GM12878 (cell line): Measurements from ENCODE around the gene INPP5D. TPM values are rescaled to one million over a fixed set of nuclear protein-coding genes. Genes with fewer than 3 reads are reported as not detected.

Experiments
- BCL11A ChIP-seq: IDR thresholded peaks from 2 replicates; pipeline ENCODE4 v1.6.1; 2011; ENCODE audit warnings: low read depth, low read length
- BHLHE40 ChIP-seq, 2 experiments: fragments of 450-650 bp in 1 of 2; IDR thresholded peaks; 2 replicates each; pipeline ENCODE4 v1.6.1; 2011 to 2017; ENCODE audit warnings: low read depth in 2 of 2, borderline replicate concordance in 1 of 2, improper control_type of control experiment in 1 of 2, low read length in 1 of 2, mild to moderate bottlenecking in 1 of 2
- CHD1 ChIP-seq: IDR thresholded peaks from 2 replicates; pipeline ENCODE4 v1.6.1; 2012; ENCODE audit warnings: low read depth, low read length, improper control_type of control experiment
- CHD2 ChIP-seq: IDR thresholded peaks from 2 replicates; pipeline ENCODE4 v1.6.1; 2011; ENCODE audit warnings: low read depth, low read length, improper control_type of control experiment, borderline replicate concordance
- ESRRA ChIP-seq: IDR thresholded peaks from 2 replicates; pipeline ENCODE4 v1.6.1; 2012; ENCODE audit warnings: mild to moderate bottlenecking, low read length, improper control_type of control experiment
- FOXK2 ChIP-seq: fragments of 450-650 bp; IDR thresholded peaks from 2 replicates; pipeline ENCODE4 v1.6.1; 2017; ENCODE audit warnings: mild to moderate bottlenecking, moderate library complexity
- HCFC1 ChIP-seq: fragments of 150-350 bp; IDR thresholded peaks from 2 replicates; pipeline ENCODE4 v1.6.1; 2014; ENCODE audit warnings: low read length
- HDGF ChIP-seq: fragments of 450-650 bp; IDR thresholded peaks from 2 replicates; pipeline ENCODE4 v1.6.1; 2016; ENCODE audit warnings: antibody characterized with exemption
- LARP7 ChIP-seq: fragments of 450-650 bp; IDR thresholded peaks from 2 replicates; pipeline ENCODE4 v1.6.1; 2017; ENCODE audit warnings: mild to moderate bottlenecking
- MTA3 ChIP-seq: IDR thresholded peaks from 2 replicates; pipeline ENCODE4 v1.6.1; 2012; ENCODE audit warnings: low read length, inconsistent platforms, borderline replicate concordance
- MYC ChIP-seq: IDR thresholded peaks from 2 replicates; pipeline ENCODE4 v1.6.1; 2011; ENCODE audit warnings: mild to moderate bottlenecking, low read length, moderate library complexity, inconsistent platforms; ENCODE audit not compliant: insufficient read depth, insufficient replicate concordance, insufficient read length, severe bottlenecking
- NFXL1 ChIP-seq: fragments of 450-650 bp; IDR thresholded peaks from 2 replicates; pipeline ENCODE4 v1.6.1; 2017; ENCODE audit warnings: antibody characterized with exemption, mild to moderate bottlenecking, borderline replicate concordance
- NFYB ChIP-seq: IDR thresholded peaks from 2 replicates; pipeline ENCODE4 v1.6.1; 2011; ENCODE audit warnings: low read depth, mild to moderate bottlenecking, low read length, improper control_type of control experiment, moderate library complexity; ENCODE audit not compliant: insufficient read depth
- PAX5 ChIP-seq: IDR thresholded peaks from 2 replicates; pipeline ENCODE4 v1.6.1; 2011; ENCODE audit warnings: low read depth, low read length, borderline replicate concordance
- POLR2AphosphoS5 ChIP-seq: IDR thresholded peaks from 2 replicates; pipeline ENCODE4 v1.6.1; 2011; ENCODE audit warnings: mild to moderate bottlenecking, low read length, inconsistent platforms
- RAD21 ChIP-seq: IDR thresholded peaks from 2 replicates; pipeline ENCODE4 v1.6.1; 2011; ENCODE audit warnings: mild to moderate bottlenecking, low read depth, low read length, moderate library complexity; ENCODE audit not compliant: insufficient read depth
- RFX5 ChIP-seq: IDR thresholded peaks from 2 replicates; pipeline ENCODE4 v1.6.1; 2011; ENCODE audit warnings: low read depth, low read length, improper control_type of control experiment
- SMAD5 ChIP-seq: IDR thresholded peaks from 2 replicates; pipeline ENCODE4 v1.6.1; 2016; ENCODE audit warnings: antibody characterized with exemption, low read depth
- SREBF2 ChIP-seq: IDR thresholded peaks from 2 replicates; pipeline ENCODE4 v1.6.1; 2012; ENCODE audit warnings: mild to moderate bottlenecking, low read length
- polyA plus RNA-seq, 11 experiments: library from polyadenylated mRNA; depleted of rRNA in 4 of 11; unstranded in 6 of 11; stranded (reverse) in 5 of 11; fragments of >200 nt; fragmentation: Nextera tagmentation in 4 of 11; fragmentation: Illumina TruSeq in 1 of 11; extraction: Ambion mirVana in 4 of 11; extraction: Trizol in 1 of 11; gene quantifications; 1 replicate in 1 of 11; 2 replicates in 10 of 11; pipeline versions ENCODE4 v1.2.1 to v1.2.3, GENCODE V29; 2011 to 2016; ENCODE audit warnings: inconsistent platforms in 2 of 11, missing spikeins in 2 of 11, low read depth in 1 of 11
- total RNA-seq, 4 experiments: library from RNA; depleted of rRNA in 3 of 4; stranded (reverse); fragments of >200 nt in 3 of 4; fragmentation: Illumina TruSeq in 1 of 4; extraction: Trizol in 1 of 4; gene quantifications; 2 replicates each; pipeline versions ENCODE4 v1.2.1 to v1.2.3, GENCODE V29; 2013 to 2021
- TF ChIP-seq, protein P1 (sequence below): fragments of 450-650 bp; IDR thresholded peaks from 2 replicates; pipeline ENCODE4 v1.6.1; 2017; ENCODE audit warnings: mild to moderate bottlenecking, moderate library complexity
- TF ChIP-seq, protein P2 (sequence below): fragments of 150-350 bp; IDR thresholded peaks from 2 replicates; pipeline ENCODE4 v1.6.1; 2016; ENCODE audit warnings: low read depth, low read length
- TF ChIP-seq, protein P3 (sequence below): IDR thresholded peaks from 2 replicates; pipeline ENCODE4 v1.6.1; 2011; ENCODE audit warnings: borderline replicate concordance, low read depth, mild to moderate bottlenecking, moderate library complexity, mixed read lengths, low read length; ENCODE audit not compliant: insufficient read depth; ENCODE audit errors: extremely low read length

INPP5D gene
- total and polyA plus RNA-seq, 10 of the 15 experiments (the other 5 are each of a cell fraction or from before 2014, with no cell fraction given), result 11.8 to 139 (median 88.8) TPM

DNA sequence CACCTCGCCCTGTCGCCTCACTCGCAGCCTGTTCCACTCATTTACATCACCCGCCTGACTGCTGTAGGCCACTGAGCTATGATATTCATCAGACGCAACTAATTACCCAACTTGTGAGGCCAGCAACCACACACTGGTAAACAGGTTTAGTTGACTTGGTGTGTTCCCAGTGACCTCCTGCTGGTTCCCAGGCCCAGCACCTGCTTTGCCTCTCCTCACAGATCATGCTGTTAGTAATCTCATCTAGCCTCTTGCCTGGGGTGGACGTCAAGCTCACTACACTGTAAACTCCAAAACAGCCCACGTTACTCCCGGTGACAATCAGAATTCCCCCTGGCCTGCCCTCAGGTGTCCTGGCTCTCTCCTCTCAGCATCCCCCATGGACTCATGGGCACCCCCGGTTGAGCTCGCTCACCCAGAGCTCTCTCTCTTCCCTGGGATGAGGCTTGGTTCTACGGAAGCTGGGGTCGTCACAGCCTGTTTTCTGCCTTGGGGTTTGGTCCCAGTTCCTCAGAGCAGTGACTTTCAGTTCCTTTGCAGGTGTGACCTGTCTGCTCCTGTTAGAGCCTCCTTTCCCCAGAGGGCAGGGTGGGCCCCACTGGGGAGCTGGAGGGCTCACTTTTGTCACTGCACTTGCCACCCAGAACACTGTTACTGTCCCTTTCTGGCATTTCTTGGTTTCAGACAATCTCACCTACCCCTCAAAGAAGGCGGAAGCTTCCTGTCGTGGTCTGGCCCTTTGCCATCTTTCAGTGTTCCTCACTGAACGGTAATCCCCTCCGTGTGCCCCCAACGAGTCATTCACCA lies 40.3 kb downstream of the INPP5D start (continued):
- TF ChIP-seq, protein P1, sequence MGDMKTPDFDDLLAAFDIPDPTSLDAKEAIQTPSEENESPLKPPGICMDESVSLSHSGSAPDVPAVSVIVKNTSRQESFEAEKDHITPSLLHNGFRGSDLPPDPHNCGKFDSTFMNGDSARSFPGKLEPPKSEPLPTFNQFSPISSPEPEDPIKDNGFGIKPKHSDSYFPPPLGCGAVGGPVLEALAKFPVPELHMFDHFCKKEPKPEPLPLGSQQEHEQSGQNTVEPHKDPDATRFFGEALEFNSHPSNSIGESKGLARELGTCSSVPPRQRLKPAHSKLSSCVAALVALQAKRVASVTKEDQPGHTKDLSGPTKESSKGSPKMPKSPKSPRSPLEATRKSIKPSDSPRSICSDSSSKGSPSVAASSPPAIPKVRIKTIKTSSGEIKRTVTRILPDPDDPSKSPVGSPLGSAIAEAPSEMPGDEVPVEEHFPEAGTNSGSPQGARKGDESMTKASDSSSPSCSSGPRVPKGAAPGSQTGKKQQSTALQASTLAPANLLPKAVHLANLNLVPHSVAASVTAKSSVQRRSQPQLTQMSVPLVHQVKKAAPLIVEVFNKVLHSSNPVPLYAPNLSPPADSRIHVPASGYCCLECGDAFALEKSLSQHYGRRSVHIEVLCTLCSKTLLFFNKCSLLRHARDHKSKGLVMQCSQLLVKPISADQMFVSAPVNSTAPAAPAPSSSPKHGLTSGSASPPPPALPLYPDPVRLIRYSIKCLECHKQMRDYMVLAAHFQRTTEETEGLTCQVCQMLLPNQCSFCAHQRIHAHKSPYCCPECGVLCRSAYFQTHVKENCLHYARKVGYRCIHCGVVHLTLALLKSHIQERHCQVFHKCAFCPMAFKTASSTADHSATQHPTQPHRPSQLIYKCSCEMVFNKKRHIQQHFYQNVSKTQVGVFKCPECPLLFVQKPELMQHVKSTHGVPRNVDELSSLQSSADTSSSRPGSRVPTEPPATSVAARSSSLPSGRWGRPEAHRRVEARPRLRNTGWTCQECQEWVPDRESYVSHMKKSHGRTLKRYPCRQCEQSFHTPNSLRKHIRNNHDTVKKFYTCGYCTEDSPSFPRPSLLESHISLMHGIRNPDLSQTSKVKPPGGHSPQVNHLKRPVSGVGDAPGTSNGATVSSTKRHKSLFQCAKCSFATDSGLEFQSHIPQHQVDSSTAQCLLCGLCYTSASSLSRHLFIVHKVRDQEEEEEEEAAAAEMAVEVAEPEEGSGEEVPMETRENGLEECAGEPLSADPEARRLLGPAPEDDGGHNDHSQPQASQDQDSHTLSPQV, result peak; percentile 36; the same call in 1 of the 2 replicates
- TF ChIP-seq RAD21 (peak; percentile 3; the same call in 1 of the 2 replicates), MYC (no peak), BHLHE40 (IDR thresholded peaks at IDR 0.05; ENCODE audit: borderline replicate concordance in 1 of 2, low read depth in 2 of 2, low read length in 1 of 2) (peak; percentile 74 to 79), HDGF (peak; percentile 79; the same call in 1 of the 2 replicates), BCL11A (peak; percentile 75), CHD2 (peak; percentile 84; the same call in 1 of the 2 replicates), SREBF2 (no peak), ESRRA (no peak), NFYB (no peak), FOXK2 (no peak; the same call in 1 of the 2 replicates), RFX5 (no peak), PAX5 (peak; percentile 80; the same call in 1 of the 2 replicates), HCFC1 (0 out of 2 replicates have a peak, but pooled peaks have one; percentile 11), MTA3 (peak; percentile 96; the same call in 1 of the 2 replicates), POLR2AphosphoS5 (no peak; the same call in 1 of the 2 replicates), LARP7 (0 out of 2 replicates have a peak, but pooled peaks have one; percentile 16), CHD1 (no peak), SMAD5 (peak; percentile 8; the same call in 1 of the 2 replicates), NFXL1 (no peak)
- TF ChIP-seq, protein P2, sequence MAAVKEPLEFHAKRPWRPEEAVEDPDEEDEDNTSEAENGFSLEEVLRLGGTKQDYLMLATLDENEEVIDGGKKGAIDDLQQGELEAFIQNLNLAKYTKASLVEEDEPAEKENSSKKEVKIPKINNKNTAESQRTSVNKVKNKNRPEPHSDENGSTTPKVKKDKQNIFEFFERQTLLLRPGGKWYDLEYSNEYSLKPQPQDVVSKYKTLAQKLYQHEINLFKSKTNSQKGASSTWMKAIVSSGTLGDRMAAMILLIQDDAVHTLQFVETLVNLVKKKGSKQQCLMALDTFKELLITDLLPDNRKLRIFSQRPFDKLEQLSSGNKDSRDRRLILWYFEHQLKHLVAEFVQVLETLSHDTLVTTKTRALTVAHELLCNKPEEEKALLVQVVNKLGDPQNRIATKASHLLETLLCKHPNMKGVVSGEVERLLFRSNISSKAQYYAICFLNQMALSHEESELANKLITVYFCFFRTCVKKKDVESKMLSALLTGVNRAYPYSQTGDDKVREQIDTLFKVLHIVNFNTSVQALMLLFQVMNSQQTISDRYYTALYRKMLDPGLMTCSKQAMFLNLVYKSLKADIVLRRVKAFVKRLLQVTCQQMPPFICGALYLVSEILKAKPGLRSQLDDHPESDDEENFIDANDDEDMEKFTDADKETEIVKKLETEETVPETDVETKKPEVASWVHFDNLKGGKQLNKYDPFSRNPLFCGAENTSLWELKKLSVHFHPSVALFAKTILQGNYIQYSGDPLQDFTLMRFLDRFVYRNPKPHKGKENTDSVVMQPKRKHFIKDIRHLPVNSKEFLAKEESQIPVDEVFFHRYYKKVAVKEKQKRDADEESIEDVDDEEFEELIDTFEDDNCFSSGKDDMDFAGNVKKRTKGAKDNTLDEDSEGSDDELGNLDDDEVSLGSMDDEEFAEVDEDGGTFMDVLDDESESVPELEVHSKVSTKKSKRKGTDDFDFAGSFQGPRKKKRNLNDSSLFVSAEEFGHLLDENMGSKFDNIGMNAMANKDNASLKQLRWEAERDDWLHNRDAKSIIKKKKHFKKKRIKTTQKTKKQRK, result no peak
- TF ChIP-seq, protein P3, sequence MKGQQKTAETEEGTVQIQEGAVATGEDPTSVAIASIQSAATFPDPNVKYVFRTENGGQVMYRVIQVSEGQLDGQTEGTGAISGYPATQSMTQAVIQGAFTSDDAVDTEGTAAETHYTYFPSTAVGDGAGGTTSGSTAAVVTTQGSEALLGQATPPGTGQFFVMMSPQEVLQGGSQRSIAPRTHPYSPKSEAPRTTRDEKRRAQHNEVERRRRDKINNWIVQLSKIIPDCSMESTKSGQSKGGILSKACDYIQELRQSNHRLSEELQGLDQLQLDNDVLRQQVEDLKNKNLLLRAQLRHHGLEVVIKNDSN, result no peak
